DOHH2 (cell line): ENCODE data around the gene RAB7A.

Experiments
- H3F3A ChIP-seq: fragments of 200-600 bp; sonication (generic), shearing (Covaris generic); 2 replicates; pipeline ENCODE4 v1.6.0; 2016; ENCODE audit warnings: antibody characterized with exemption, mild to moderate bottlenecking; ENCODE audit not compliant: control insufficient read depth, insufficient read depth
- H3K27ac ChIP-seq: fragments of 200-600 bp; sonication (generic); 2 replicates; pipeline ENCODE4 v1.5.1; 2014; ENCODE audit warnings: low read depth, mild to moderate bottlenecking, low read length, moderate library complexity
- H3K27me3 ChIP-seq: fragments of 200-600 bp; sonication (generic); 2 replicates; pipeline ENCODE4 v1.6.1; 2014; ENCODE audit warnings: mild to moderate bottlenecking, low read length, mixed read lengths; ENCODE audit not compliant: control insufficient read depth
- H3K36me3 ChIP-seq: fragments of 200-600 bp; sonication (generic); 2 replicates; pipeline ENCODE4 v1.6.1; 2014; ENCODE audit warnings: mild to moderate bottlenecking, low read length, moderate library complexity, mixed read lengths; ENCODE audit not compliant: control insufficient read depth
- H3K4me1 ChIP-seq: fragments of 200-600 bp; sonication (generic); 2 replicates; pipeline ENCODE4 v1.6.1; 2014; ENCODE audit warnings: mild to moderate bottlenecking, low read length, mixed read lengths; ENCODE audit not compliant: control insufficient read depth
- H3K4me2 ChIP-seq: fragments of 200-600 bp; sonication (generic); 2 replicates; pipeline ENCODE4 v1.6.0; 2014; ENCODE audit warnings: mild to moderate bottlenecking, low read length, moderate library complexity
- H3K4me3 ChIP-seq: fragments of 200-600 bp; sonication (generic); 2 replicates; pipeline ENCODE4 v1.5.1; 2014; ENCODE audit warnings: mild to moderate bottlenecking, low read length, mixed read lengths
- H3K79me2 ChIP-seq: fragments of 200-600 bp; sonication (generic); 2 replicates; pipeline ENCODE4 v1.6.1; 2014; ENCODE audit warnings: mild to moderate bottlenecking, low read length, mixed read lengths; ENCODE audit not compliant: control insufficient read depth
- H3K9me2 ChIP-seq: fragments of 200-600 bp; sonication (generic); replicated peaks from 2 replicates; pipeline ENCODE4 v1.6.1; 2014; ENCODE audit warnings: mild to moderate bottlenecking, low read length, mixed read lengths; ENCODE audit not compliant: control insufficient read depth
- H3K9me3 ChIP-seq: fragments of 200-600 bp; sonication (generic); 2 replicates; pipeline ENCODE4 v1.6.1; 2014; ENCODE audit warnings: antibody characterized with exemption, low read length, mixed read lengths; ENCODE audit not compliant: control insufficient read depth, insufficient read depth
- H4K20me1 ChIP-seq: fragments of 200-600 bp; sonication (generic); 2 replicates; pipeline ENCODE4 v1.6.0; 2014; ENCODE audit warnings: low read depth, mild to moderate bottlenecking, antibody characterized with exemption, low read length, moderate library complexity; ENCODE audit not compliant: control insufficient read depth, insufficient read depth
- EZH2phosphoT487 ChIP-seq: fragments of 200-600 bp; sonication (generic); IDR thresholded peaks from 2 replicates; pipeline ENCODE4 v1.6.1; 2017; ENCODE audit warnings: borderline replicate concordance, mild to moderate bottlenecking, antibody characterized with exemption, low read length, moderate library complexity, mixed read lengths
- TF ChIP-seq, protein P1 (sequence below): fragments of 200-600 bp; sonication (generic); IDR thresholded peaks from one replicate; pipeline ENCODE4 v1.5.1; 2014; ENCODE audit warnings: antibody characterized with exemption, mild to moderate bottlenecking, low read depth, low read length; ENCODE audit not compliant: poor library complexity, severe bottlenecking

Gene RAB7A

DNA sequence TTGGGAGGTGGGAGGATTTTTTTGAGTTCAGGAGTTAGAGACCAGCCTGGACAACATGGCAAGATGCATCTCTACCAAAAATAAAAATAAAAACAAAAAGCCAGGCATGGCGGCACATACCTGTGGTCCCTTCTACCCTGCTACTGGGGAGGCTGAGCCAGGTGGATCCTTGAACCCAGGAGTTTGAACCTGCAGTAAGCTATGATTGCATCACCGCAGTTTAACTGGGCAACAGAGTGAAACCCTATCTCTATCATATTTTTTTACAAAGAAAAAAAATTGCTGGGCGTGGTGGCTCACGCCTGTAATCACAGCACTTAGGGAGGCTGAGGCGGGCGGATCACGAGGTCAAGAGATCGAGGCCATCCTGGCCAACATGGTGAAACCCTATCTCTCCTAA, 39.5 kb upstream of the RAB7A start:
- peaks cover under 1% of the 10 kb centered on the region; the same call in 1 of the 2 replicates for H3K79me2 ChIP-seq
- no peaks in the 10 kb centered on the region for H3K9me2 ChIP-seq
- no peaks in the 10 kb centered on the region for H4K20me1 ChIP-seq
- H3F3A ChIP-seq: peaks cover 5% of the 10 kb centered on the region; the same call in 1 of the 2 replicates
- H3K9me3 ChIP-seq: no peaks in the 10 kb centered on the region
- H3K27me3 ChIP-seq: no peaks in the 10 kb centered on the region
- H3K4me1 ChIP-seq: peaks cover 20% of the 10 kb centered on the region
- no peaks in the 10 kb centered on the region for H3K36me3 ChIP-seq
- no peak for TF ChIP-seq EZH2phosphoT487
- TF ChIP-seq, protein P1, sequence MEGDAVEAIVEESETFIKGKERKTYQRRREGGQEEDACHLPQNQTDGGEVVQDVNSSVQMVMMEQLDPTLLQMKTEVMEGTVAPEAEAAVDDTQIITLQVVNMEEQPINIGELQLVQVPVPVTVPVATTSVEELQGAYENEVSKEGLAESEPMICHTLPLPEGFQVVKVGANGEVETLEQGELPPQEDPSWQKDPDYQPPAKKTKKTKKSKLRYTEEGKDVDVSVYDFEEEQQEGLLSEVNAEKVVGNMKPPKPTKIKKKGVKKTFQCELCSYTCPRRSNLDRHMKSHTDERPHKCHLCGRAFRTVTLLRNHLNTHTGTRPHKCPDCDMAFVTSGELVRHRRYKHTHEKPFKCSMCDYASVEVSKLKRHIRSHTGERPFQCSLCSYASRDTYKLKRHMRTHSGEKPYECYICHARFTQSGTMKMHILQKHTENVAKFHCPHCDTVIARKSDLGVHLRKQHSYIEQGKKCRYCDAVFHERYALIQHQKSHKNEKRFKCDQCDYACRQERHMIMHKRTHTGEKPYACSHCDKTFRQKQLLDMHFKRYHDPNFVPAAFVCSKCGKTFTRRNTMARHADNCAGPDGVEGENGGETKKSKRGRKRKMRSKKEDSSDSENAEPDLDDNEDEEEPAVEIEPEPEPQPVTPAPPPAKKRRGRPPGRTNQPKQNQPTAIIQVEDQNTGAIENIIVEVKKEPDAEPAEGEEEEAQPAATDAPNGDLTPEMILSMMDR: no peak
- no peak overlapping the region for H3K4me3 ChIP-seq
- H3K27ac ChIP-seq: no peak overlapping the region
- H3K4me2 ChIP-seq: no peak overlapping the region

DNA sequence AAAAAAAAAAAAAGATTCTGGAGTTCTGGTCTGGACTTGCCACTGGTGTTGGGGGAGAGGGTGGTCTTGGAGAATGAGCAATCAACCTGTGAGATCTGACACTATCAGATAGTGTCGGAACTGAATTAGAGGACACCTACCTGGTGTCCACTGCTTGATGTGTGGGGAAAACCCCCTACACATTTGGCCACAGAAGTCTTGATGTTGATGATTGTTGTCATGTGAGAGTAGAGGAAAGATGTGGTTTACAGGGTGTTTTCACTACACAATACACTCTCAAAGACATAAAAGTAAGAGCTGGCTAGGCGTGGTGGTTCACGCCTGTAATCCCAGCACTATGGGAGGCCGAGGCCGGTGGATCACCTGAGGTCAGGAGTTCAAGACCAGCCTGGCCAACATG, 36.9 kb upstream of the RAB7A start:
- Histone ChIP-seq H3F3A (0 out of 2 replicates have a peak, but pooled peaks cover 2% of the 10 kb centered on the region), H3K79me2 (no peaks in the 10 kb centered on the region), H3K4me2 (no peak overlapping the region), H3K4me3 (no peak overlapping the region), H3K9me3 (no peaks in the 10 kb centered on the region), H3K27ac (no peak overlapping the region), H4K20me1 (no peaks in the 10 kb centered on the region), H3K36me3 (no peaks in the 10 kb centered on the region), H3K27me3 (peaks cover 6% of the 10 kb centered on the region; the same call in 1 of the 2 replicates), H3K9me2 (no peaks in the 10 kb centered on the region), H3K4me1 (peaks cover 3% of the 10 kb centered on the region)
- TF ChIP-seq, protein P1: no peak
- no peak for TF ChIP-seq EZH2phosphoT487

DNA sequence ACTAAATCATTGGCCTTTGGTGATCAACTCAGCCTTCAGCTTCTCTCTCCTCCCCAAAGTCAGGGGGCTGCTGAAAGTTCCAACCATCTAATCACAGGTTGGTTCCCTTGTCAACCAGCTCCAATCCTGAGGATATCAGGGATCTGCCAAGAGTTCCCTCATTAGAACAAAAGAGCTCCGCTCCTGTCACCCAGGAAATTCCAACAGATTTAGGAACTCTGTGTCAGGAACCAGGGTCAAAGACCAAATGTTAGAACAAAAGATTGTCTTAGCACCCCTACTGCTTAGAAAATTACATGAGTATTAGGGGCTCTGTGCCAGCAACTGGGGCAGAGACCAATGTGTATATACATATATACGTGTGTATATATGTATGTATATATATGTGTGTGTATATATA, 32.3 kb upstream of the RAB7A start:
- Histone ChIP-seq H4K20me1 (no peaks in the 10 kb centered on the region), H3K9me2 (no peaks in the 10 kb centered on the region), H3K36me3 (no peaks in the 10 kb centered on the region), H3K4me2 (no peak overlapping the region), H3K4me3 (no peak overlapping the region), H3K79me2 (no peaks in the 10 kb centered on the region), H3K27me3 (peaks cover 6% of the 10 kb centered on the region; the same call in 1 of the 2 replicates), H3F3A (no peaks in the 10 kb centered on the region), H3K9me3 (no peaks in the 10 kb centered on the region), H3K27ac (no peak overlapping the region), H3K4me1 (no peaks in the 10 kb centered on the region)
- TF ChIP-seq, protein P1: no peak
- no peak for TF ChIP-seq EZH2phosphoT487
